Cerebellar cortex (tissue), 1 donor: ENCODE measurements around the gene MMP20.

ENCODE experiments used
- DNase-seq: peaks from one replicate; pipeline ENCODE4 v3.0.0-alpha.2; 2015; ENCODE audit warnings: low spot score

MMP20 gene

GRCh38 chr11:102591160-102591718, 33.9 kb downstream of the MMP20 start:
- no peak for DNase-seq

- no peak for DNase-seq
Observed at GRCh38 chr11:102590276-102591049, 34.7 kb downstream of the MMP20 start.

- no peak for DNase-seq
Observed at GRCh38 chr11:102589047-102589459, 36.1 kb downstream of the MMP20 start.

GRCh38 chr11:102587722-102588121, 37.4 kb downstream of the MMP20 start:
- no peak for DNase-seq

- DNase-seq, result no peak
Observed at GRCh38 chr11:102583141-102583873, 41.8 kb downstream of the MMP20 start.

- no peak for DNase-seq
Observed at GRCh38 chr11:102582140-102582539, 43.0 kb downstream of the MMP20 start.

- DNase-seq, result no peak
Observed at GRCh38 chr11:102581066-102581465, 44.1 kb downstream of the MMP20 start.

GRCh38 chr11:102580185-102580951, 44.8 kb downstream of the MMP20 start:
- DNase-seq, result no peak

- no peak for DNase-seq
Observed at GRCh38 chr11:102577723-102578122, 47.4 kb downstream of the MMP20 start.

GRCh38 chr11:102577182-102577581, 48.0 kb downstream of the MMP20 start:
- DNase-seq, result no peak

- DNase-seq, result no peak
Observed at GRCh38 chr11:102576350-102576749, 48.8 kb downstream of the MMP20 start.

- DNase-seq, result no peak
Observed at GRCh38 chr11:102575012-102575411, 50.1 kb downstream of the MMP20 start.

GRCh38 chr11:102573851-102574250, 51.3 kb downstream of the MMP20 start:
- no peak for DNase-seq

GRCh38 chr11:102572554-102573220, 52.4 kb downstream of the MMP20 start:
- DNase-seq, result no peak

- no peak for DNase-seq
Observed at GRCh38 chr11:102568851-102569250, 56.3 kb downstream of the MMP20 start.

GRCh38 chr11:102566112-102566511, 59.0 kb downstream of the MMP20 start:
- DNase-seq, result no peak

GRCh38 chr11:102564110-102564509, 61.0 kb downstream of the MMP20 start:
- no peak for DNase-seq

- no peak for DNase-seq
Observed at GRCh38 chr11:102561636-102562035, 63.5 kb downstream of the MMP20 start.

- DNase-seq, result peak; percentile 3
Observed at GRCh38 chr11:102560555-102561011, 64.5 kb downstream of the MMP20 start.

GRCh38 chr11:102559839-102560238, 65.3 kb downstream of the MMP20 start:
- no peak for DNase-seq

- DNase-seq, result no peak
Observed at GRCh38 chr11:102555091-102555490, 70.0 kb downstream of the MMP20 start.

- DNase-seq, result no peak
Observed at GRCh38 chr11:102553835-102554282, 71.3 kb downstream of the MMP20 start.
